Uterus (tissue), 2 donors: ENCODE data around the gene GPR156.

ENCODE experiments used
- POLR2A ChIP-seq, 2 donors: fragments of 450-650 bp; IDR thresholded peaks; one replicate each; pipeline ENCODE4 v1.6.1; 2016; ENCODE audit warnings: antibody characterized with exemption in 2 of 2, mild to moderate bottlenecking in 1 of 2, moderate library complexity in 1 of 2
- TF ChIP-seq, protein P1 (sequence below), 4 experiments: fragments of 200-600 bp in 2 of 4; fragments of 450-650 bp in 2 of 4; sonication (generic) in 2 of 4; IDR thresholded peaks; one replicate each; pipeline ENCODE4 v1.5.1; 2016 to 2019; ENCODE audit warnings: antibody characterized with exemption in 4 of 4, mild to moderate bottlenecking in 2 of 4, moderate library complexity in 1 of 4

DNA sequence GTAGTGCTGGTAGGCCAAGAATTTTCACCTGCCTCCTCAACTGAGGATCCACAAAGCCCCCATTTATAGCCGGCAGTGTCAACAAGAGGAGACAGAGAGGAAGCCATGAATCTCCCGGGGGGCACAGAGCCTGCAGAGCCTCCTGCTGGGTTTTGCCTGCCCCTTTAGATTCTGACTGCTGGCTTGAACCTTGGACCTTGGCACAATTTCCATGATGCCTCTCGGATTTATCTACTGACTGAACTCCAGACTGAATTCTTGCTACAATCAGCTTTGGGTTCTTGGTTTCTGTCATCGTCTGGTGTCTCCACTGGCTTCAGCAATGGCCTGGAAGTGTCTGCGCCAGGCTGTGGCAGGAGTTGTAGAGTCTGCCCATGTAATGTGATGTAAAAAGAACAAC, 80.7 kb downstream of the GPR156 start:
- TF ChIP-seq POLR2A (IDR thresholded peaks at IDR 0.05) = no peak
- TF ChIP-seq, protein P1, sequence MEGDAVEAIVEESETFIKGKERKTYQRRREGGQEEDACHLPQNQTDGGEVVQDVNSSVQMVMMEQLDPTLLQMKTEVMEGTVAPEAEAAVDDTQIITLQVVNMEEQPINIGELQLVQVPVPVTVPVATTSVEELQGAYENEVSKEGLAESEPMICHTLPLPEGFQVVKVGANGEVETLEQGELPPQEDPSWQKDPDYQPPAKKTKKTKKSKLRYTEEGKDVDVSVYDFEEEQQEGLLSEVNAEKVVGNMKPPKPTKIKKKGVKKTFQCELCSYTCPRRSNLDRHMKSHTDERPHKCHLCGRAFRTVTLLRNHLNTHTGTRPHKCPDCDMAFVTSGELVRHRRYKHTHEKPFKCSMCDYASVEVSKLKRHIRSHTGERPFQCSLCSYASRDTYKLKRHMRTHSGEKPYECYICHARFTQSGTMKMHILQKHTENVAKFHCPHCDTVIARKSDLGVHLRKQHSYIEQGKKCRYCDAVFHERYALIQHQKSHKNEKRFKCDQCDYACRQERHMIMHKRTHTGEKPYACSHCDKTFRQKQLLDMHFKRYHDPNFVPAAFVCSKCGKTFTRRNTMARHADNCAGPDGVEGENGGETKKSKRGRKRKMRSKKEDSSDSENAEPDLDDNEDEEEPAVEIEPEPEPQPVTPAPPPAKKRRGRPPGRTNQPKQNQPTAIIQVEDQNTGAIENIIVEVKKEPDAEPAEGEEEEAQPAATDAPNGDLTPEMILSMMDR (IDR thresholded peaks at IDR 0.05) = no peak
